NCI-H1436 treated with DMSO at 0.1 percent for 48 hours (cell line): ENCODE data around the gene ZNF280A.
"Not testable (repeated sequence)": the region's sequence is repeated elsewhere in the genome, so short reads cannot be mapped to it uniquely, and the experiment has no call there.

ENCODE experiments used
- DNase-seq: peaks from one replicate; lab custom pipeline; 2025; lab: John Stamatoyannopoulos, UW

Gene ZNF280A

GRCh38 chr22:22538226-22538989 lies 18.3 kb upstream of the ZNF280A start:
- DNase-seq, result no peak

GRCh38 chr22:22536916-22537315 lies 16.8 kb upstream of the ZNF280A start:
- no peak for DNase-seq

DNA sequence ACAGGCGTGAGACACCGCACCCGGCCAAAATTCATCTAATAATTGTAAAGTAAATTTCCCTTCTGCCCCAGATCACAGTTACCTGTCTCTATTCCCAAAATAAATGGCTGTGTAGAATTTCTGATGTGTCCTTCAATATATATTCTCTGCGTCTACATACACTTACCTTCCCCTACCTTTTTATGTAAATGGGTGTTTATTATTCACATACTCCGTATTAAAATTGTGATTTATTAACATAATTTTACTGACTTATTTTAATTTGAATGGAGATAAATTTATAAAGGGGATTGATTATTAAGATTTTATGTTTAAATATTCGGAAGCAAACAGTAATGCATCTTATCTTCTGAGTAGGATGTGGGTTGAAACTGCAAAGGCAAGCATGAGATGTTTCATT lies 16.4 kb upstream of the ZNF280A start:
- no peak for DNase-seq

- DNase-seq, result no peak
Observed at GRCh38 chr22:22535662-22536061, 15.6 kb upstream of the ZNF280A start.

- no peak for DNase-seq
Observed at GRCh38 chr22:22534604-22535415, 14.7 kb upstream of the ZNF280A start.

GRCh38 chr22:22533863-22534262 lies 13.8 kb upstream of the ZNF280A start:
- DNase-seq, result no peak

DNA sequence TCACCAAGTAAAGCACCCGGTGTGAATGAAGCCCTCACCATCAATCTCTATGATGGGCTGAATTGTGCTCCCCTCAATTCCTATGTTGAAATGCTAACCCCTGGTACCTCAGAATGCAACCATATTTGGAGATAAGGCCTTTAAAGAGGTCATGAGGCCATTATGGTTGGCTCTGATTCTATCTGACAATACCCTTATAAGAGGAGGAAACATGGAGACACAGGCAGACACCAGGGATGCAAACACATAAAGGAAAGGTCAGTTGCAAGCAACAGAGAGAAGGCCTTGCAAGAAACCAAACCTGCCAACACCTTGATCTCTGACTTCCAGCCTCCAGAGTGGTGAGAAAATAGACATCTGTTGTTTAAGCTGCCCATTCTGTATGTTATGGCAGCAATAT lies 13.3 kb upstream of the ZNF280A start:
- no peak for DNase-seq

GRCh38 chr22:22532547-22533071 lies 12.5 kb upstream of the ZNF280A start:
- not testable (repeated sequence) for DNase-seq

- no peak for DNase-seq
Observed at GRCh38 chr22:22531770-22532546, 11.9 kb upstream of the ZNF280A start.

DNA sequence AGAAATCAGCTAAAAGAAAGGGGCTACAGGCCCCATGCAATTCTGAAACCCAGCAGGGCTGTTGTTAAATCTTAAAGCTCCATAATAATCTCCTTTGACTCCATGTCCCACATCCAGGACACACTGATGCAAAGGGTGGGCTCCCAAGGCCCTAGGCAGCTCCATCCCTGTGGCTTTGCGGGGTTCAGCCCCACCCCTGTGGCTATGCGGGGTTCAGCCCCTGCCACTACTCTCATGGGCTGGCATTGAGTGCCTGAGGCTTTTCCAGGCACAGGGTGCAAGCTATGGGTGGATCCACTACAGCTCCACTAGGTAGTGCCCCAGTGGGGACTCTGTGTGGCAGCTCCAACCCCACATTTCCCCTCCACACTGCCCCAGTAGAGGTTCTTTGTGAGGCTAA lies 8.7 kb upstream of the ZNF280A start:
- DNase-seq, result no peak

DNA sequence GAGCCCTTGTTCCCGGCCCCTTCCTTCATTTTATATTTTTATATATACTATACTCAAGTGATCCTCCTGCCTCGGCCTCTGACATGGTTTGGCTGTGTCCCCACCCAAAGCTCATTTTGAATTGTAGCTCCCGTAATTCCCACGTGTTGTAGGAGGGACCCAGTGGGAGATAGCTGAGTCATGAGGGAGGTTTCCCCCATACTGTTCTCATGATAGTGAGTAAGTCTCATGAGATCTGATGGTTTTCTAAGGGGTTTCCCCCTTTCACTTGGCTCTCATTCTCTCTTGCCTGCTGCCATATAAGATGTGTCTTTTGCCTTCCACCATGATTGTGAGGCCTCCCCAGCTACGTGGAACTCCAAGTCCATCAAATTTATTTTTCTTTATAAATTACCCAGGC lies 7.2 kb upstream of the ZNF280A start:
- no peak for DNase-seq

GRCh38 chr22:22526125-22526912 lies 6.2 kb upstream of the ZNF280A start:
- DNase-seq, result no peak

GRCh38 chr22:22523494-22523893 lies 3.4 kb upstream of the ZNF280A start:
- no peak for DNase-seq

GRCh38 chr22:22521631-22522030 lies 1.6 kb upstream of the ZNF280A start:
- DNase-seq, result no peak

- no peak for DNase-seq
Observed at GRCh38 chr22:22520667-22521602, 865 bp upstream of the ZNF280A start.

GRCh38 chr22:22519591-22519990 lies 479 bp downstream of the ZNF280A start:
- no peak for DNase-seq

DNA sequence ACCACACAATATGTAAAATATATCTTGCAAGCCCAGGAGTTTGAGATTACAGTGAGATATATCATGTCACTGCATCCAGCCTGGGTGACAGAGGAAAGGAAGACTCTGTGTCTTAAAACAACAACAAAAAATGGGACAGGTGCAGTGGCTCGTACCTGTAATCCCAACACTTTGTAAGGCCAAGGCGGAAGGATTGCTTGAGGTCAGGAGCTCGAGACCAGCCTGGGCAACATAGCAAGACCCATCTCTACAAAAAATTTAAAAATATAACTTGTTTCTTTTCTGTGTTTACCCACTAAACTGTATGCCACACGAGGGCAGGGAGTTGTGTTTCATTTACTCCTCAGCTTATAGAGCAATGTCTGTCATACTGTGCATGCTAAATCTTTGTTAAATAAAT lies 3.1 kb downstream of the ZNF280A start:
- DNase-seq, result no peak

GRCh38 chr22:22515890-22516289 lies 4.2 kb downstream of the ZNF280A start:
- DNase-seq, result no peak

- not testable (repeated sequence) for DNase-seq
Observed at GRCh38 chr22:22514431-22514830, 5.6 kb downstream of the ZNF280A start.

DNA sequence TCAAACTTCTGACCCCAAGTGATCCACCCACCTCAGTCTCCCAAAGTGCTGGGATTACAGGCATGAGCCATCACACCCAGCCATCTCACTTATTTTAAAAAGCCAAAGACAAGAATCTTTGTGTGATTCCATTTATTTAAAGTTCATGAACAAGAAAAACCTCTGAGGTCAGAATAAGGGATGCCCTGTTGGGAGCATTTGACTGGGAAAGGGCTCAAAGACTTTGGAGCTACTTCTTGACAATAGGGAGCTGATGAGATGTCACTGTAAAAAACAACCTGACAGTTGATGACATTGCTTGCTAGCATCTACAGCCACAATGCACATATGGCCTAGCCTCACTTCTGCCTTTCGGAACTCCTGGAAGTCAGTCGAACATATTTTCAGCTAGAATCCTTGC lies 6.5 kb downstream of the ZNF280A start:
- no peak for DNase-seq
